ENCODE data around the gene LSAMP.

DNA sequence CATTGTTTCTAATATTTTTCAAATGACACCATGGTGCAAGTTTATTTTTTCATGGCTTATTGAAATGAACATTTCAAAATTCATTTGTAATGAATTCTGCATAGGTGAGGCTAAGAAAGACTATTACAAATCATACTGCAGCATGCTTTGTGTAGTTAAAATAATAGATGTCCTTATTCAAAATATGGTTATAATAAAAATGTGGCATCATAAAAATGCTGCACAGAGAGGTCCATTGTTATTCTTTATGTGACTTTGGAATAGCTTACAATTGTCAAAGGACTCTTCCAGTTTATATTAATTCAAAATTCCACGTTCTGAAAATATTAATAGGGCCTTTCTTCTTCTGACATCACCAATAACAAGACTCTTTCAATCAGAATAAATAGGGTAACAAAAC is 599.3 kb downstream of the LSAMP start:
- TF ChIP-seq RAD21 (conservative IDR thresholded peaks at IDR 0.05 in 1 of 2, IDR thresholded peaks at IDR 0.05 in 1 of 2) = no peak
- no peak for TF ChIP-seq CTCF (IDR thresholded peaks at IDR 0.05)
- TF ChIP-seq FOSL2 (IDR thresholded peaks at IDR 0.05) = no peak
- no peak for TF ChIP-seq FOSL2 (CRISPR knock-in tag; IDR thresholded peaks at IDR 0.05)
- TF ChIP-seq MYC (IDR thresholded peaks at IDR 0.05; ENCODE audit: borderline replicate concordance, low read length) = no peak
- no peak for TF ChIP-seq EP300 (IDR thresholded peaks at IDR 0.05)
- no peak for TF ChIP-seq CHD2 (IDR thresholded peaks at IDR 0.05; ENCODE audit: low read length, partially characterized antibody)
- TF ChIP-seq POLR2A (IDR thresholded peaks at IDR 0.05; ENCODE audit: low read length) = no peak
- no peak for TF ChIP-seq ELK1 (IDR thresholded peaks at IDR 0.05; ENCODE audit: low read depth, low read length)
- no peak for TF ChIP-seq FOSB (CRISPR knock-in tag; IDR thresholded peaks at IDR 0.05)
- no peak for TF ChIP-seq CEBPB (IDR thresholded peaks at IDR 0.05)
- TF ChIP-seq ZNF302 (CRISPR knock-in tag; IDR thresholded peaks at IDR 0.05) = no peak
- TF ChIP-seq ESRRA (IDR thresholded peaks at IDR 0.05; ENCODE audit: borderline replicate concordance, low read length) = no peak
